NCI-H2196 treated with DMSO at 0.1 percent for 48 hours (cell line): ENCODE results near the gene ZCCHC13.
A peak's percentile ranks its signal among the peaks of the same experiment; 100 is the strongest.
"Not testable (repeated sequence)": the region's sequence is repeated elsewhere in the genome, so short reads cannot be mapped to it uniquely, and the experiment has no call there.

ENCODE experiments used
- DNase-seq: peaks from one replicate; lab custom pipeline; 2025; ENCODE audit not compliant: unreplicated experiment; lab: John Stamatoyannopoulos, UW

ZCCHC13 gene

GRCh38 chrX:74319321-74319720, 15.3 kb downstream of the ZCCHC13 start:
- not testable (repeated sequence) for DNase-seq

- DNase-seq, result no peak
These were observed 17.2 kb downstream of the ZCCHC13 start for GRCh38 chrX:74321191-74321590.

GRCh38 chrX:74324131-74324530, 20.2 kb downstream of the ZCCHC13 start:
- no peak for DNase-seq

DNA sequence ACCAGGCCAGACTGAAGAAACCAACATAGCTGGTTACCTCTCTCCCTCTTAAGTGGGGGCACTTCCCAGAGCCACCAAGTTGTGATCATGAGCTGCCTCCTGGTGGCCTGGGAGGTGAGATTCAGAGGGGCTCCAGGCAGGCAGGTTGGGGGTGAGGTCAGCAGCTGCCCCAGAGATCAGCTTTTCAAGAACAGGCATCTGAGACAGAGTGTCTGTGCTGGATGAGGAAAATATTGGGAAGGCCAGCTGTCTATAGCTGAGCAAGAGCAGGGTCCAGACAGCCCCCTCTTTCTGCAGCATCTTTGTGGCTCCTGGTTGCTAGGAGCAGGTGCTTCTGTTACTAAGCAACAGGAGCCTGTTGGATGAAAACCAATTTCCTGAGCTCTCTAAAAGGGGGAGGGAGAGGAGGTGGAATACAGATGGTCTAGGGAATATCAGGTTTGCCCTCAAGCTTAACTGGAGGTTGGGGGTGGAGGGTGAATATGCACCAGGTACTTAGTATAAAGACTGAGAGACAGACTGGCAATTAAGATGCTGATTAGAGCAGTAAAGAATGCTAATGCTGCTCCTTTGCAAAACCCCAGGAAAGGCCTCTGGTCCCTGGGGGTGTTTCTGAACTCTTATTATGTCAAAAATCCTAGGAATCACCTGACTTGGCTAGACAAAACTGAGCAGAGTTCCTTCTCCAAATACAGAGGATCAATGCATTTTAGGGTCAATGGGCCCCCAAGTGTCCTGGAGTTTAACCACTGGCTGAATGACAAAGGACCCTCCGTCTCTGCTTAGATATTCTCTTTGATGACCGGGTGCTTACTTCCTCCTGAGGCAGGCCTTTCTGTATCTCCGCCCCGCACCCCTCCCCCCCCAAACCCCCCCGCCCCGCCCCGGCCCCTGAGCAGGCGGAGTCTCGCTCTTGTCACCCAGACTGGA, 21.4 kb downstream of the ZCCHC13 start:
- no peak for DNase-seq

DNA sequence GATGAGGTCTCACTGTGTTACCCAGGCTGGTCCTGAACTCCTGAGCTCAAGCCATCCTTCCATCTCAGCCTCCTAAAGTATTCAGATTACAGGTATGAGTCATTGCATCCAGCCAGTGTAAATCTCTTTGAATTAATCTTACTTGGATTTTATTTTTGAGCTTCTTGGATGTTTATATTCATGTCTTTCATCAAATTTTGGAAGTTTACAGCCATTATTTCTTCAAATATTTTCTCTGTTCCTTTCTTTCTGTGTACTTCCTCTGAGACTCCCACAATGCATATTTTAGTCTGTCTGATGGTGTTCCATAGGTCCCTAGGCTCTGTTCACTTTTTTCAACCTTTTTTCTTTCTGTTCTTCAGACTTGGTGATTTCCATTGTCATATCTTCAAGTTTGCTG, 34.9 kb downstream of the ZCCHC13 start:
- no peak for DNase-seq

- DNase-seq, result no peak
These were observed 36.1 kb downstream of the ZCCHC13 start for GRCh38 chrX:74340051-74340450.

DNA sequence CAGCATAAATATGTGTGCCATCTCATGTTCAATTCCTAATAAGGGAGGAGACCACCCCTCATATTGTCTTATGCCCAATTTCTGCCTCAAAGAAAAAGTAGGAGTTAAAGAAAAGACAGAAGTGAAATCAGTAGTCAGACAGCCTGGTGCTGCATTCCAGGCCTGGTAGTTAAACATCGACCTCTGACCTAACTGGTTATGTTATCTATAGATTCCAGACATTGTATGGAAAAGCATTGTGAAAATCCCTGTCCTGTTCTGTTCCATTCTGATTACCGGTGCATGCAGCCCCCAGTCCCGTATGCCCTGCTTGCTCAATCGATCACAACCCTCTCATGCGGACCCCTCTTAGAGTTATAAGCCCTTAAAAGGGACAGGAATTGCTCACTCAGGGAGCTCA, 38.2 kb downstream of the ZCCHC13 start:
- not testable (repeated sequence) for DNase-seq

- peak; percentile 7 for DNase-seq
These were observed 39.6 kb downstream of the ZCCHC13 start for GRCh38 chrX:74343343-74344279.

- no peak for DNase-seq
These were observed 40.3 kb downstream of the ZCCHC13 start for GRCh38 chrX:74344280-74344622.

- no peak for DNase-seq
These were observed 42.1 kb downstream of the ZCCHC13 start for GRCh38 chrX:74346088-74346487.

DNA sequence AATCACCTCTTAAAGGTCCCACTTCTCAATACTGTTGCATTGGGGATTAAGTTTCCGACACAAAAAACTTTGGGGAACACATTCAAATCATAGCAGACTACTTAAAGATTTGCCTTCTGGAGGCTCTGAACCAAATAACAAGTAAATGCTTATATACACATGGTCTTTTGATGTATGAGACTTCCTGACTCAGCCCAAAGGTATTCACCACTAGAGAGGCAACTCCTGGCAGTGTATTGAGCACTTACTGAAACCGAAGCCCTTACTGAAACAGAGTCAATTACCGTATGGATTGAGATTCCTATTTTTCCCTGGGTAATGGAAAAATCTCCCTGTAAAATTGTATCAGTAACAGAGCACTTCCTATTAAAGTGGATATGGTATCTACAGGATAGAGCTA, 45.4 kb downstream of the ZCCHC13 start:
- no peak for DNase-seq

GRCh38 chrX:74351760-74352159, 47.8 kb downstream of the ZCCHC13 start:
- no peak for DNase-seq

- DNase-seq, result no peak
These were observed 50.0 kb downstream of the ZCCHC13 start for GRCh38 chrX:74353984-74354383.
